GM12878 (cell line): ENCODE measurements around the gene KRTAP5-2. TPM values are rescaled to one million over a fixed set of nuclear protein-coding genes. Genes with fewer than 3 reads are reported as not detected.

ENCODE experiments used
- ATAC-seq: fragments of 200-7000 bp; cut with Tn5 transposase; 3 replicates; pipeline ENCODE4 v1.9.1; 2020; ENCODE audit warnings: mild to moderate bottlenecking, moderate library complexity
- BruUV-seq: library from RNA; stranded (reverse); fragments of 400-500 nt; replicated peaks from 2 replicates; lab custom pipeline; 2021; lab: Mats Ljungman, UMichigan
- CTCF ChIA-PET: fragments of 300-600 bp; sonication (Branson Sonifier 250); formaldehyde crosslinking; extraction: SDS; loops from one replicate; lab custom pipeline; 2021; ENCODE audit warnings: inconsistent platforms; lab: Yijun Ruan, JAX
- POLR2A ChIA-PET: fragments of 350-600 bp; formaldehyde crosslinking; extraction: SDS; loops from one replicate; lab custom pipeline; 2021; ENCODE audit warnings: inconsistent platforms; lab: Charles Lee
- RAD21 ChIA-PET: fragments of 300-600 bp; sonication (Branson Sonifier 250); formaldehyde crosslinking; loops from one replicate; lab custom pipeline; 2023; ENCODE audit warnings: antibody characterized with exemption; ENCODE audit not compliant: unreplicated experiment; lab: Charles Lee
- SMC1A ChIA-PET: fragments of 300-600 bp; sonication (Branson Sonifier 250); formaldehyde crosslinking; loops from one replicate; lab custom pipeline; 2023; ENCODE audit not compliant: unreplicated experiment, uncharacterized antibody; lab: Charles Lee
- DNase-seq: peaks from one replicate; pipeline ENCODE4 v3.0.0-alpha.2; 2011; ENCODE audit warnings: low read depth, low spot score
- FAIRE-seq: peaks from 3 replicates; lab custom pipeline; 2011; peaks lifted over from hg19 to GRCh38; lab: Jason Lieb, UNC
- H2AFZ ChIP-seq: 2 replicates; pipeline ENCODE4 v1.6.0; 2011; ENCODE audit warnings: low read depth, low read length, control low read depth; ENCODE audit not compliant: control insufficient read depth
- H3K27ac ChIP-seq: 2 replicates; pipeline ENCODE4 v1.5.1; 2011; ENCODE audit warnings: control low read depth; ENCODE audit not compliant: control insufficient read depth, insufficient read depth
- H3K27me3 ChIP-seq, 2 experiments: replicated peaks in 1 of 2; 2 replicates each; pipeline versions ENCODE4 v1.6.0 to v1.6.1; 2011; ENCODE audit warnings: low read length in 1 of 2; ENCODE audit not compliant: control insufficient read depth in 2 of 2, insufficient read depth in 2 of 2
- H3K36me3 ChIP-seq, 2 experiments: 2 replicates each; pipeline ENCODE4 v1.5.1; 2011; ENCODE audit warnings: low read length in 1 of 2; ENCODE audit not compliant: control insufficient read depth in 2 of 2, insufficient read depth in 2 of 2
- H3K4me1 ChIP-seq: 2 replicates; pipeline ENCODE4 v1.6.1; 2011; ENCODE audit warnings: mild to moderate bottlenecking, low read length, moderate library complexity, mixed read lengths; ENCODE audit not compliant: control insufficient read depth, insufficient read depth
- H3K4me2 ChIP-seq: 2 replicates; pipeline ENCODE4 v1.6.0; 2011; ENCODE audit warnings: control low read depth; ENCODE audit not compliant: control insufficient read depth, insufficient read depth
- H3K4me3 ChIP-seq: fragments of 200-600 bp; sonication (generic); 2 replicates; pipeline ENCODE4 v1.5.1; 2016
- H3K79me2 ChIP-seq: 2 replicates; pipeline ENCODE4 v1.6.0; 2011; ENCODE audit warnings: low read length; ENCODE audit not compliant: control insufficient read depth, insufficient read depth
- H3K9ac ChIP-seq: 2 replicates; pipeline ENCODE4 v1.8.0; 2011; ENCODE audit warnings: low read length, control low read depth, mixed read lengths; ENCODE audit not compliant: control insufficient read depth, insufficient read depth
- H3K9me3 ChIP-seq: replicated peaks from 3 replicates; pipeline ENCODE4 v1.5.1; 2011; ENCODE audit warnings: mild to moderate bottlenecking, low read length; ENCODE audit not compliant: control insufficient read depth, insufficient read depth
- H4K20me1 ChIP-seq: 2 replicates; pipeline ENCODE4 v1.6.0; 2011; ENCODE audit not compliant: control insufficient read depth, insufficient read depth
- ASH2L ChIP-seq: fragments of 300-600, 200-600 bp; sonication (generic); IDR thresholded peaks from 2 replicates; pipeline ENCODE4 v1.6.1; 2017; ENCODE audit warnings: low read depth, mild to moderate bottlenecking, borderline replicate concordance
- ESRRA ChIP-seq: IDR thresholded peaks from 2 replicates; pipeline ENCODE4 v1.6.1; 2012; ENCODE audit warnings: mild to moderate bottlenecking, low read length, improper control_type of control experiment
- EZH2 ChIP-seq: IDR thresholded peaks from 2 replicates; pipeline ENCODE4 v1.6.1; 2012; ENCODE audit warnings: low read depth, mild to moderate bottlenecking, control low read depth, inconsistent platforms, low read length, borderline replicate concordance; ENCODE audit not compliant: control insufficient read depth
- FOXK2 ChIP-seq: fragments of 450-650 bp; IDR thresholded peaks from 2 replicates; pipeline ENCODE4 v1.6.1; 2017; ENCODE audit warnings: mild to moderate bottlenecking, moderate library complexity
- HDAC2 ChIP-seq: fragments of 200-600 bp; sonication (generic); IDR thresholded peaks from 2 replicates; pipeline ENCODE4 v1.6.1; 2017
- IRF5 ChIP-seq: fragments of 450-650 bp; IDR thresholded peaks from 2 replicates; pipeline ENCODE4 v1.6.1; 2017; ENCODE audit warnings: borderline replicate concordance
- KLF5 ChIP-seq: fragments of 450-650 bp; IDR thresholded peaks from 2 replicates; pipeline ENCODE4 v1.6.1; 2014; ENCODE audit warnings: mild to moderate bottlenecking; ENCODE audit not compliant: partially characterized antibody
- NR2C2 ChIP-seq: IDR thresholded peaks from 2 replicates; pipeline ENCODE4 v1.6.1; 2011; ENCODE audit warnings: borderline replicate concordance, low read depth; ENCODE audit not compliant: control insufficient read depth, insufficient read length
- NR2F1 ChIP-seq: fragments of 450-650 bp; conservative IDR thresholded peaks from 2 replicates; pipeline ENCODE4 v1.6.1; 2017; ENCODE audit warnings: mild to moderate bottlenecking
- PAX8 ChIP-seq: fragments of 450-650 bp; IDR thresholded peaks from 2 replicates; pipeline ENCODE4 v1.6.1; 2017; ENCODE audit warnings: mild to moderate bottlenecking, moderate library complexity
- SRF ChIP-seq, 2 experiments: IDR thresholded peaks; 2 replicates each; pipeline ENCODE4 v1.6.1; 2011; ENCODE audit warnings: low read depth in 2 of 2, low read length in 2 of 2, mild to moderate bottlenecking in 1 of 2, moderate library complexity in 1 of 2
- ZNF687 ChIP-seq: fragments of 450-650 bp; IDR thresholded peaks from 2 replicates; pipeline ENCODE4 v1.6.1; 2017; ENCODE audit warnings: mild to moderate bottlenecking, moderate library complexity
- WGBS: methylation state at CpG from one replicate; pipeline ENCODE4 v1.1.6; 2016; ENCODE audit warnings: low lambda C conversion rate; ENCODE audit not compliant: insufficient replicate concordance, insufficient coverage; ENCODE audit errors: missing lambda C conversion rate; 5-methylcytosine and 5-hydroxymethylcytosine counted together
- in situ Hi-C: fragments of 300-500 bp; cut with MboI; formaldehyde crosslinking; loops from 9 replicates; pipeline ENCODE4 v1.14.3; 2018; ENCODE audit warnings: mixed read lengths
- intact Hi-C: fragments of 100-400 bp; cut with micrococcal nuclease; formaldehyde crosslinking; loops from one replicate; pipeline ENCODE4 v1.14.2; 2022; ENCODE audit not compliant: unreplicated experiment
- polyA plus RNA-seq, 11 experiments: library from polyadenylated mRNA; depleted of rRNA in 4 of 11; unstranded in 6 of 11; stranded (reverse) in 5 of 11; fragments of >200 nt; fragmentation: Nextera tagmentation in 4 of 11; fragmentation: Illumina TruSeq in 1 of 11; extraction: Ambion mirVana in 4 of 11; extraction: Trizol in 1 of 11; gene quantifications; 1 replicate in 1 of 11; 2 replicates in 10 of 11; pipeline versions ENCODE4 v1.2.1 to v1.2.3, GENCODE V29; 2011 to 2016; ENCODE audit warnings: inconsistent platforms in 2 of 11, missing spikeins in 2 of 11, low read depth in 1 of 11
- total RNA-seq, 4 experiments: library from RNA; depleted of rRNA in 3 of 4; stranded (reverse); fragments of >200 nt in 3 of 4; fragmentation: Illumina TruSeq in 1 of 4; extraction: Trizol in 1 of 4; gene quantifications; 2 replicates each; pipeline versions ENCODE4 v1.2.1 to v1.2.3, GENCODE V29; 2013 to 2021
- TF ChIP-seq, protein P1 (sequence below): fragments of 450-650 bp; IDR thresholded peaks from 2 replicates; pipeline ENCODE4 v1.6.1; 2017; ENCODE audit warnings: mild to moderate bottlenecking, moderate library complexity
- TF ChIP-seq, protein P2 (sequence below): IDR thresholded peaks from 2 replicates; pipeline ENCODE4 v1.6.1; 2011; ENCODE audit warnings: borderline replicate concordance, low read depth, mild to moderate bottlenecking, moderate library complexity, low read length; ENCODE audit not compliant: insufficient read depth, poor library complexity, severe bottlenecking

The KRTAP5-2 gene
- total and polyA plus RNA-seq, 10 of the 15 experiments (the other 5 are each of a cell fraction or from before 2014, with no cell fraction given), result not detected

- Histone ChIP-seq H3K4me3 (no peak overlapping the region), H3K9me3 (no peaks in the 10 kb centered on the region), H3K79me2 (no peaks in the 10 kb centered on the region), H3K4me2 (no peak overlapping the region), H3K4me1 (no peaks in the 10 kb centered on the region), H2AFZ (no peak overlapping the region), H3K27me3 (peaks cover 0 to 5% of the 10 kb centered on the region in 2 experiments; a peak in 3 of 4 replicates), H3K27ac (no peak overlapping the region), H3K36me3 (no peaks in the 10 kb centered on the region), H3K9ac (no peak overlapping the region), H4K20me1 (no peaks in the 10 kb centered on the region)
- WGBS, result 46% methylated on average over 12 of the region's 13 CpGs
- SMC1A ChIA-PET, result no interaction called here
- FAIRE-seq (no peak), ATAC-seq (no peak), DNase-seq (no peak)
- BruUV-seq, result no TSS peak
- CTCF ChIA-PET, result interaction anchor here (0.9 kb wide), 1 partner anchor 30 kb away, joined by 3 read pairs; no protein-coding TSS in a partner anchor
- POLR2A ChIA-PET, result no interaction called here
- in situ Hi-C loops, result no loop called here
- intact Hi-C loops, result no loop called here
- RAD21 ChIA-PET, result no interaction called here
- TF ChIP-seq KLF5 (no peak), FOXK2 (no peak), NR2C2 (no peak), PAX8 (no peak), IRF5 (no peak), ZNF687 (no peak), EZH2 (no peak), HDAC2 (no peak), NR2F1 (no peak), SRF (IDR thresholded peaks at IDR 0.05; ENCODE audit: low read depth in 2 of 2, low read length in 2 of 2) (no peak), ASH2L (no peak), ESRRA (no peak)
- TF ChIP-seq, protein P1, sequence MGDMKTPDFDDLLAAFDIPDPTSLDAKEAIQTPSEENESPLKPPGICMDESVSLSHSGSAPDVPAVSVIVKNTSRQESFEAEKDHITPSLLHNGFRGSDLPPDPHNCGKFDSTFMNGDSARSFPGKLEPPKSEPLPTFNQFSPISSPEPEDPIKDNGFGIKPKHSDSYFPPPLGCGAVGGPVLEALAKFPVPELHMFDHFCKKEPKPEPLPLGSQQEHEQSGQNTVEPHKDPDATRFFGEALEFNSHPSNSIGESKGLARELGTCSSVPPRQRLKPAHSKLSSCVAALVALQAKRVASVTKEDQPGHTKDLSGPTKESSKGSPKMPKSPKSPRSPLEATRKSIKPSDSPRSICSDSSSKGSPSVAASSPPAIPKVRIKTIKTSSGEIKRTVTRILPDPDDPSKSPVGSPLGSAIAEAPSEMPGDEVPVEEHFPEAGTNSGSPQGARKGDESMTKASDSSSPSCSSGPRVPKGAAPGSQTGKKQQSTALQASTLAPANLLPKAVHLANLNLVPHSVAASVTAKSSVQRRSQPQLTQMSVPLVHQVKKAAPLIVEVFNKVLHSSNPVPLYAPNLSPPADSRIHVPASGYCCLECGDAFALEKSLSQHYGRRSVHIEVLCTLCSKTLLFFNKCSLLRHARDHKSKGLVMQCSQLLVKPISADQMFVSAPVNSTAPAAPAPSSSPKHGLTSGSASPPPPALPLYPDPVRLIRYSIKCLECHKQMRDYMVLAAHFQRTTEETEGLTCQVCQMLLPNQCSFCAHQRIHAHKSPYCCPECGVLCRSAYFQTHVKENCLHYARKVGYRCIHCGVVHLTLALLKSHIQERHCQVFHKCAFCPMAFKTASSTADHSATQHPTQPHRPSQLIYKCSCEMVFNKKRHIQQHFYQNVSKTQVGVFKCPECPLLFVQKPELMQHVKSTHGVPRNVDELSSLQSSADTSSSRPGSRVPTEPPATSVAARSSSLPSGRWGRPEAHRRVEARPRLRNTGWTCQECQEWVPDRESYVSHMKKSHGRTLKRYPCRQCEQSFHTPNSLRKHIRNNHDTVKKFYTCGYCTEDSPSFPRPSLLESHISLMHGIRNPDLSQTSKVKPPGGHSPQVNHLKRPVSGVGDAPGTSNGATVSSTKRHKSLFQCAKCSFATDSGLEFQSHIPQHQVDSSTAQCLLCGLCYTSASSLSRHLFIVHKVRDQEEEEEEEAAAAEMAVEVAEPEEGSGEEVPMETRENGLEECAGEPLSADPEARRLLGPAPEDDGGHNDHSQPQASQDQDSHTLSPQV, result no peak
- TF ChIP-seq, protein P2, sequence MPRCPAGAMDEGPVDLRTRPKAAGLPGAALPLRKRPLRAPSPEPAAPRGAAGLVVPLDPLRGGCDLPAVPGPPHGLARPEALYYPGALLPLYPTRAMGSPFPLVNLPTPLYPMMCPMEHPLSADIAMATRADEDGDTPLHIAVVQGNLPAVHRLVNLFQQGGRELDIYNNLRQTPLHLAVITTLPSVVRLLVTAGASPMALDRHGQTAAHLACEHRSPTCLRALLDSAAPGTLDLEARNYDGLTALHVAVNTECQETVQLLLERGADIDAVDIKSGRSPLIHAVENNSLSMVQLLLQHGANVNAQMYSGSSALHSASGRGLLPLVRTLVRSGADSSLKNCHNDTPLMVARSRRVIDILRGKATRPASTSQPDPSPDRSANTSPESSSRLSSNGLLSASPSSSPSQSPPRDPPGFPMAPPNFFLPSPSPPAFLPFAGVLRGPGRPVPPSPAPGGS, result no peak
Measured at GRCh38 chr11:1625541-1625940, 27.4 kb upstream of the KRTAP5-2 start.
